Mucosa of descending colon (tissue), 3 donors: ENCODE measurements around the gene RNF208. TPM values are rescaled to one million over a fixed set of nuclear protein-coding genes. Genes with fewer than 3 reads are reported as not detected.

Experiments used
- ATAC-seq: fragments of 200-7000 bp; cut with Tn5 transposase; one replicate; pipeline ENCODE4 v1.9.1; 2020; ENCODE audit warnings: mild to moderate bottlenecking, moderate library complexity
- DNase-seq, 3 donors: peaks; one replicate each; pipeline ENCODE4 v3.0.0-alpha.2; 2020
- H3K36me3 ChIP-seq: fragments of 200-600 bp; one replicate; pipeline ENCODE4 v1.8.0; 2021; ENCODE audit warnings: low read depth, mild to moderate bottlenecking
- H3K4me1 ChIP-seq: fragments of 200-600 bp; one replicate; pipeline ENCODE4 v1.8.0; 2021; ENCODE audit warnings: low read depth, mild to moderate bottlenecking
- H3K4me3 ChIP-seq: fragments of 200-600 bp; one replicate; pipeline ENCODE4 v1.8.0; 2021; ENCODE audit warnings: mild to moderate bottlenecking
- H3K9me3 ChIP-seq: fragments of 200-600 bp; one replicate; pipeline ENCODE4 v1.8.0; 2021; ENCODE audit warnings: mild to moderate bottlenecking
- CTCF ChIP-seq: fragments of 200-600 bp; IDR thresholded peaks from one replicate; pipeline ENCODE4 v1.8.0; 2022; ENCODE audit warnings: antibody characterized with exemption, mild to moderate bottlenecking
- intact Hi-C, 2 donors: fragments of 100-400 bp; cut with DNase I in 1 of 2; cut with micrococcal nuclease in 1 of 2; formaldehyde crosslinking; loops; one replicate each; pipeline versions ENCODE4 v1.11.0 to v1.11.1; 2022; cut with DNase I, micrococcal nuclease
- total RNA-seq, 3 donors: library from RNA; stranded (reverse); fragmentation: NEBNext Ultra II Directional in 2 of 3; extraction: Animal tissue kit (Norgen Biotek cat#: 25700) in 2 of 3; gene quantifications; one replicate each; pipeline versions ENCODE4 v1.2.1 to v1.2.4, GENCODE V29; 2021 to 2023
- donor health status: DM: no; HTN: no; CAD: no; lungs with moderate emphysema.
- donor health status: DM: no; HTN: no; CAD: no.
- donor health status: DM: no; HTN: yes; CAD: no.

Gene RNF208
- total RNA-seq, 3 donors from 2014 or later = 5.3 to 7.1 (median 5.8) TPM

- DNase-seq (no peak), ATAC-seq (no peak)
- intact Hi-C loops = no loop called here
These were observed 5.9 kb upstream of the RNF208 start for GRCh38 chr9:137227853-137228505.

GRCh38 chr9:137227054-137227852, 5.2 kb upstream of the RNF208 start, which contains the start of gene RNF224:
RNF224 (plus strand) TSS chr9:137227502; CDS start chr9:137228336, 834 bp downstream.
- intact Hi-C loops = no loop called here
- Histone ChIP-seq H3K4me3 (no peak within 1 kb of the TSS), H3K9me3 (no peaks in the 10 kb centered on the region), H3K4me1 (peaks cover 38% of the 10 kb centered on the region), H3K36me3 (no peaks in the 10 kb centered on the region)
- TF ChIP-seq CTCF = peak; percentile 74
- ATAC-seq (peak; percentile 57), DNase-seq (peak; percentile 85 to 91 (median 88))

More at GRCh38 chr9:137227853-137228505, 5.9 kb upstream of the RNF208 start:
- H3K36me3 ChIP-seq = no peaks in the 10 kb centered on the region
- no peak for TF ChIP-seq CTCF
- H3K4me1 ChIP-seq = peaks cover 31% of the 10 kb centered on the region
- no peaks in the 10 kb centered on the region for H3K9me3 ChIP-seq
- H3K4me3 ChIP-seq = no peak overlapping the region

- H3K9me3 ChIP-seq = no peaks in the 10 kb centered on the region
- intact Hi-C loops = no loop called here
- TF ChIP-seq CTCF = no peak
- H3K36me3 ChIP-seq = no peaks in the 10 kb centered on the region
- no peak for DNase-seq
- peak; percentile 0 for ATAC-seq
- H3K4me3 ChIP-seq = no peak overlapping the region
- peaks cover 40% of the 10 kb centered on the region for H3K4me1 ChIP-seq
These were observed 4.5 kb upstream of the RNF208 start for GRCh38 chr9:137226338-137227053.

GRCh38 chr9:137225699-137226331, 3.8 kb upstream of the RNF208 start:
- Histone ChIP-seq H3K9me3 (no peaks in the 10 kb centered on the region), H3K4me1 (peaks cover 42% of the 10 kb centered on the region), H3K36me3 (no peaks in the 10 kb centered on the region), H3K4me3 (no peak overlapping the region)
- TF ChIP-seq CTCF = no peak
- DNase-seq (no peak), ATAC-seq (no peak)
- intact Hi-C loops = no loop called here
